Retinal pigment epithelial cell (primary cell): ENCODE measurements around the gene MOGAT3.

Experiments used
- DNase-seq: peaks from one replicate; pipeline ENCODE4 v3.0.0-alpha.2; 2010; ENCODE audit warnings: low read depth
- H3K4me3 ChIP-seq: 2 replicates; pipeline ENCODE4 v1.5.1; 2011; ENCODE audit warnings: mild to moderate bottlenecking, low read length, control low read depth, moderate library complexity
- CTCF ChIP-seq: conservative IDR thresholded peaks from 2 replicates; pipeline ENCODE4 v1.5.1; 2011; ENCODE audit warnings: low read depth, low read length, control low read depth, inconsistent platforms

The MOGAT3 gene

GRCh38 chr7:101241443-101242349, 40.9 kb upstream of the MOGAT3 start:
- DNase-seq: no peak
- no peak for TF ChIP-seq CTCF
- H3K4me3 ChIP-seq: no peak overlapping the region

GRCh38 chr7:101241015-101241363, 40.2 kb upstream of the MOGAT3 start:
- no peak for TF ChIP-seq CTCF
- no peak for DNase-seq
- no peak overlapping the region for H3K4me3 ChIP-seq

GRCh38 chr7:101240226-101241014, 39.6 kb upstream of the MOGAT3 start:
- no peak for TF ChIP-seq CTCF
- DNase-seq: no peak
- no peak overlapping the region for H3K4me3 ChIP-seq

GRCh38 chr7:101239951-101240220, 39.0 kb upstream of the MOGAT3 start:
- DNase-seq: no peak
- no peak for TF ChIP-seq CTCF
- no peak overlapping the region for H3K4me3 ChIP-seq

- no peak for TF ChIP-seq CTCF
- no peak overlapping the region for H3K4me3 ChIP-seq
- DNase-seq: no peak
Measured at GRCh38 chr7:101239191-101239950, 38.5 kb upstream of the MOGAT3 start.

GRCh38 chr7:101238226-101239182, 37.7 kb upstream of the MOGAT3 start:
- H3K4me3 ChIP-seq: no peak overlapping the region
- DNase-seq: no peak
- no peak for TF ChIP-seq CTCF
